ENCODE data around the gene TPRG1.

DNA sequence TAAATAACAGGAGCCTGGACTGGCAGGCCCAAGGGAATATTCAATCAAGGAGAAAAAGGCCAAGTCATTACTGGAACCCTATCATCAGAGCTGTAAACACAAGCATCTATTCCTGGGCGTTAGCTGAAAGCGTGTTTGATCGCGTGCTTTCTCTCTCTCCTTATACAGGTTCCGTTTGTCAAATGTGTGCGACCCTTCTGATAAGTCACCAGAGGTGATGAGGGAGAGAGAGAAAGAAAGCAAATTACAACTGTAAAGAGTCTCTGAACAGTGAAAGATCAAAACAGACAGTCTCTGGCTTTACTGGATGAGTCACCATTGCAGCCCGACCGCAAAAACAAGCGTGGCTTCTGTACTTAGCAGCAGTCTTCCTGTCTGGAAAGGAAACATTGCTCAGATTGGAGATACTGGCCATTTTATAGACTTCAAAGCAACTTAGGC, 39.5 kb upstream of the TPRG1 start:
- TF ChIP-seq, protein P1, sequence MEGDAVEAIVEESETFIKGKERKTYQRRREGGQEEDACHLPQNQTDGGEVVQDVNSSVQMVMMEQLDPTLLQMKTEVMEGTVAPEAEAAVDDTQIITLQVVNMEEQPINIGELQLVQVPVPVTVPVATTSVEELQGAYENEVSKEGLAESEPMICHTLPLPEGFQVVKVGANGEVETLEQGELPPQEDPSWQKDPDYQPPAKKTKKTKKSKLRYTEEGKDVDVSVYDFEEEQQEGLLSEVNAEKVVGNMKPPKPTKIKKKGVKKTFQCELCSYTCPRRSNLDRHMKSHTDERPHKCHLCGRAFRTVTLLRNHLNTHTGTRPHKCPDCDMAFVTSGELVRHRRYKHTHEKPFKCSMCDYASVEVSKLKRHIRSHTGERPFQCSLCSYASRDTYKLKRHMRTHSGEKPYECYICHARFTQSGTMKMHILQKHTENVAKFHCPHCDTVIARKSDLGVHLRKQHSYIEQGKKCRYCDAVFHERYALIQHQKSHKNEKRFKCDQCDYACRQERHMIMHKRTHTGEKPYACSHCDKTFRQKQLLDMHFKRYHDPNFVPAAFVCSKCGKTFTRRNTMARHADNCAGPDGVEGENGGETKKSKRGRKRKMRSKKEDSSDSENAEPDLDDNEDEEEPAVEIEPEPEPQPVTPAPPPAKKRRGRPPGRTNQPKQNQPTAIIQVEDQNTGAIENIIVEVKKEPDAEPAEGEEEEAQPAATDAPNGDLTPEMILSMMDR (optimal IDR thresholded peaks at IDR 0.05 in 1 of 3, IDR thresholded peaks at IDR 0.05 in 1 of 3, conservative IDR thresholded peaks at IDR 0.05 in 1 of 3; ENCODE audit: extremely low read depth in 1 of 3, insufficient read depth in 2 of 3, low read length in 3 of 3) = no peak
- TF ChIP-seq EZH2 (IDR thresholded peaks at IDR 0.05; ENCODE audit: low read length) = no peak
